Breast epithelium (tissue), 4 donors: Measurements from ENCODE around the gene FTO. TPM values are rescaled to one million over a fixed set of nuclear protein-coding genes. Genes with fewer than 3 reads are reported as not detected.

Source experiments
- DNase-seq, 2 donors: peaks; one replicate each; pipeline ENCODE4 v3.0.0-alpha.2; 2019; ENCODE audit warnings: low spot score in 2 of 2
- H3K27ac ChIP-seq, 2 donors: fragments of 200-600 bp; sonication (generic) in 1 of 2; one replicate each; pipeline ENCODE4 v1.5.1; 2016 to 2019; ENCODE audit warnings: mild to moderate bottlenecking in 1 of 2
- H3K27me3 ChIP-seq, 2 donors: fragments of 200-600 bp; sonication (generic) in 1 of 2; one replicate each; pipeline versions ENCODE4 v1.5.1 to v1.6.0; 2017 to 2019; ENCODE audit warnings: control low read depth in 1 of 2, mild to moderate bottlenecking in 1 of 2
- H3K36me3 ChIP-seq: fragments of 200-600 bp; one replicate; pipeline ENCODE4 v1.5.1; 2019
- H3K4me1 ChIP-seq, 2 donors: fragments of 200-600 bp; sonication (generic); one replicate each; pipeline ENCODE4 v1.5.1; 2016 to 2019; ENCODE audit warnings: control low read depth in 1 of 2
- H3K4me3 ChIP-seq, 3 donors: fragments of 200-600 bp; sonication (generic); 1 replicate in 2 of 3; 2 replicates in 1 of 3; pipeline ENCODE4 v1.5.1; 2016 to 2019; ENCODE audit warnings: mild to moderate bottlenecking in 3 of 3, moderate library complexity in 2 of 3
- H3K9me3 ChIP-seq, 2 donors: fragments of 200-600 bp; sonication (generic) in 1 of 2; one replicate each; pipeline ENCODE4 v1.5.1; 2016 to 2019; ENCODE audit warnings: control low read depth in 1 of 2
- CTCF ChIP-seq, 3 donors: fragments of 450-650 bp; IDR thresholded peaks; one replicate each; pipeline ENCODE4 v1.5.1; 2016 to 2017; ENCODE audit warnings: antibody characterized with exemption in 3 of 3, mild to moderate bottlenecking in 3 of 3, moderate library complexity in 3 of 3
- POLR2A ChIP-seq: fragments of 450-650 bp; IDR thresholded peaks from one replicate; pipeline ENCODE4 v1.6.1; 2016; ENCODE audit warnings: antibody characterized with exemption, mild to moderate bottlenecking, moderate library complexity
- POLR2AphosphoS5 ChIP-seq, 3 donors: sonication (generic); formaldehyde crosslinking; IDR thresholded peaks; one replicate each; pipeline ENCODE4 v1.6.1; 2017; ENCODE audit warnings: antibody characterized with exemption in 3 of 3
- intact Hi-C: fragments of 100-400 bp; cut with DNase I; formaldehyde crosslinking; loops from one replicate; pipeline ENCODE4 v1.15.1; 2023; ENCODE audit warnings: low total_unique reads
- total RNA-seq, 3 donors: library from RNA; depleted of rRNA; stranded (reverse); fragments of >200 nt; gene quantifications; one replicate each; pipeline ENCODE4 v1.1.0, GENCODE V29; 2016

FTO gene
- total RNA-seq, 3 donors from 2014 or later, result 109 to 193 (median 174) TPM

- no peak overlapping the region for H3K4me3 ChIP-seq
- H3K4me1 ChIP-seq, result peaks cover 0 to 14% of the 10 kb centered on the region in 2 donors
- TF ChIP-seq POLR2A, result no peak
- no peak for TF ChIP-seq POLR2AphosphoS5 (IDR thresholded peaks at IDR 0.05)
- TF ChIP-seq CTCF (IDR thresholded peaks at IDR 0.05), result no peak
- DNase-seq, result no peak
- H3K27ac ChIP-seq, result peak overlapping the region; percentile 73
- H3K9me3 ChIP-seq, result no peaks in the 10 kb centered on the region
- no peaks in the 10 kb centered on the region for H3K36me3 ChIP-seq
- intact Hi-C loops, result no loop called here
- no peaks in the 10 kb centered on the region for H3K27me3 ChIP-seq
Observed at GRCh38 chr16:53809088-53809932, 105.4 kb downstream of the FTO start.

GRCh38 chr16:53812914-53813313 lies 109.0 kb downstream of the FTO start:
- Histone ChIP-seq H3K9me3 (no peaks in the 10 kb centered on the region), H3K4me3 (no peak overlapping the region), H3K27me3 (no peaks in the 10 kb centered on the region), H3K27ac (no peak overlapping the region), H3K4me1 (peaks cover 0 to 7% of the 10 kb centered on the region in 2 donors), H3K36me3 (no peaks in the 10 kb centered on the region)
- no peak for DNase-seq
- TF ChIP-seq CTCF (IDR thresholded peaks at IDR 0.05) (no peak), POLR2AphosphoS5 (IDR thresholded peaks at IDR 0.05) (no peak), POLR2A (no peak)
- intact Hi-C loops, result no loop called here

- Histone ChIP-seq H3K9me3 (no peaks in the 10 kb centered on the region), H3K27me3 (no peaks in the 10 kb centered on the region), H3K4me3 (no peak overlapping the region), H3K36me3 (no peaks in the 10 kb centered on the region), H3K4me1 (peaks cover 0 to 7% of the 10 kb centered on the region in 2 donors), H3K27ac (peak overlapping the region in 1 of 2 donors; percentile 29)
- TF ChIP-seq POLR2A (no peak), CTCF (IDR thresholded peaks at IDR 0.05) (no peak), POLR2AphosphoS5 (IDR thresholded peaks at IDR 0.05) (no peak)
- DNase-seq, result no peak
- intact Hi-C loops, result no loop called here
Observed at GRCh38 chr16:53814801-53815200, 110.8 kb downstream of the FTO start.

GRCh38 chr16:53816211-53816836 lies 112.4 kb downstream of the FTO start:
- H3K9me3 ChIP-seq, result no peaks in the 10 kb centered on the region
- H3K4me3 ChIP-seq, result no peak overlapping the region
- H3K27me3 ChIP-seq, result no peaks in the 10 kb centered on the region
- TF ChIP-seq POLR2A, result no peak
- no peak for TF ChIP-seq POLR2AphosphoS5 (IDR thresholded peaks at IDR 0.05)
- no peak for TF ChIP-seq CTCF (IDR thresholded peaks at IDR 0.05)
- DNase-seq, result peak in 1 of 2 donors; percentile 64
- intact Hi-C loops, result no loop called here
- H3K27ac ChIP-seq, result peak overlapping the region; percentile 74 to 79
- peaks cover 0 to 7% of the 10 kb centered on the region in 2 donors for H3K4me1 ChIP-seq
- no peaks in the 10 kb centered on the region for H3K36me3 ChIP-seq
